Prostate gland (tissue), 2 donors: ENCODE data around the gene GUCY1A1.
"Not testable (repeated sequence)": the region's sequence is repeated elsewhere in the genome, so short reads cannot be mapped to it uniquely, and the experiment has no call there.

Experiments
- CTCF ChIP-seq, 4 experiments: fragments of 200-600 bp in 2 of 4; fragments of 450-650 bp in 2 of 4; sonication (generic) in 2 of 4; IDR thresholded peaks; 1 replicate in 3 of 4; 2 replicates in 1 of 4; pipeline ENCODE4 v1.5.1; 2016 to 2019; ENCODE audit warnings: antibody characterized with exemption in 4 of 4, mild to moderate bottlenecking in 2 of 4, moderate library complexity in 2 of 4
- POLR2A ChIP-seq: fragments of 450-650 bp; IDR thresholded peaks from one replicate; pipeline ENCODE4 v1.6.1; 2016; ENCODE audit warnings: antibody characterized with exemption, mild to moderate bottlenecking

GRCh38 chr4:155650785-155651184, 15.9 kb upstream of the GUCY1A1 start:
- TF ChIP-seq POLR2A; CTCF (IDR thresholded peaks at IDR 0.05): not testable (repeated sequence)
